ENCODE measurements around the gene PRR27. TPM values are rescaled to one million over a fixed set of nuclear protein-coding genes. Genes with fewer than 3 reads are reported as not detected.

The PRR27 gene
- total RNA-seq, result not detected
- polyA plus RNA-seq, result not detected

DNA sequence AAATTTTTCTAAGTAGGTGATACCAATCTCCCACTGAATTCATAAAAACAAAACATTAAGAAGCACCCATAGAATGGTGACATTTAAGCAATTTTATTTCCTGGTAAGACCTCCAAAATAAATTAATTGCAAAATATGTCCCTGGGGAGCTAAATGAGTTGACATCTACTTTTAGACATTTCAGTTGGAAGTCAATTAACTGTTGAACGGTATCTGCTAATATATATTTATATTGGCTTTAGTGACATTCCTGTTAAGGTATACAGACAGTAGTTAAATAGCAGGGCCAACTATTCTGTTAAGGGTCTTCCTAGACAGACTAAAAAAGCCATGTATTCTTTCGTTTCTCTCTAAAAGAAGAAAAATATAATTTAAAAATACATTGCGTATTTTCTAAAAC, at the start of gene PRR27:
Gene PRR27 (plus strand): TSS at position 301 of the 400 bp plus-strand sequence. CDS start 139 bp downstream, outside the sequence.
- Mint-ChIP-seq H3K4me3 (no peak within 1 kb of the TSS), H3K27ac (no peak within 1 kb of the TSS), H3K27me3 (no peaks in the 10 kb centered on the region), H3K9me3 (no peaks in the 10 kb centered on the region), H3K36me3 (no peaks in the 10 kb centered on the region), H3K4me1 (no peaks in the 10 kb centered on the region)
- no peaks in the 10 kb centered on the region for H3K27me3 ChIP-seq (ENCODE audit: insufficient read depth, low read length)
- no peak within 1 kb of the TSS for H3K27ac ChIP-seq (ENCODE audit: low read depth, low read length)
- POLR2A ChIA-PET (ENCODE audit: partially characterized antibody), result no interaction called here
- H3K4me1 ChIP-seq (ENCODE audit: insufficient read depth, low read length), result no peaks in the 10 kb centered on the region
- H3K9me3 ChIP-seq (ENCODE audit: control insufficient read depth in 1 of 2, low read length in 2 of 2), result no peaks in the 10 kb centered on the region
- H3K4me3 ChIP-seq (ENCODE audit: low read length in 2 of 2), result no peak within 1 kb of the TSS
- H3K36me3 ChIP-seq (ENCODE audit: insufficient read depth, low read length), result no peaks in the 10 kb centered on the region
- CTCF ChIA-PET (ENCODE audit: partially characterized antibody), result no interaction called here
- DNase-seq, result no peak
- intact Hi-C loops (cut with micrococcal nuclease), result no loop called here

DNA sequence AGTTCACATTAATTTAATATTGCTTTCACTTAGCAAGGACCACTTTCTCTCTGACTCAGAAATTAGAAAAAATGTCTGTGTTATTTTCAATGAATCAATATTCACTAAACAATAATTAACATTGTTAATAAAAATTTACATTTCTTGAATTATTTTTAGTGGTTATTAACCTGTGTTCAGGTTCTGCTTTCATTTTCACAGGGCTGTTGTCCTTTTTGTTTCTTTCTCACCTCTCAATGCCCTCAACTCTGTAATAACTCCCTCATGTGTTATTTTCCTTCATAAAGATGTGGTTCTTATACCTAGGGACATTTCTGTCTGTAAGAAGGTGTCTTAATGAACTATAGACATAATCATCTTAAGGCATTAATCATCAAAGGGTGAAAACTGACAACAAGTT, 43.1 kb upstream of the PRR27 start:
- Mint-ChIP-seq H3K27me3 (no peaks in the 10 kb centered on the region), H3K9me3 (peaks cover 0 to 3% (median 0%) of the 10 kb centered on the region in 8 donors), H3K36me3 (no peaks in the 10 kb centered on the region), H3K27ac (no peak overlapping the region), H3K4me3 (no peak overlapping the region), H3K4me1 (no peaks in the 10 kb centered on the region)
- Histone ChIP-seq H3K36me3 (ENCODE audit: insufficient read depth, low read length) (no peaks in the 10 kb centered on the region), H3K4me3 (ENCODE audit: low read length in 2 of 2) (no peak overlapping the region), H3K27me3 (ENCODE audit: insufficient read depth, low read length) (no peaks in the 10 kb centered on the region), H3K4me1 (ENCODE audit: insufficient read depth, low read length) (no peaks in the 10 kb centered on the region), H3K9me3 (ENCODE audit: control insufficient read depth in 1 of 2, low read length in 2 of 2) (no peaks in the 10 kb centered on the region), H3K27ac (ENCODE audit: low read depth, low read length) (no peak overlapping the region)
- ChIA-PET POLR2A (ENCODE audit: partially characterized antibody) (no interaction called here), CTCF (ENCODE audit: partially characterized antibody) (no interaction called here)
- intact Hi-C loops (cut with micrococcal nuclease), result no loop called here
- DNase-seq, result no peak

DNA sequence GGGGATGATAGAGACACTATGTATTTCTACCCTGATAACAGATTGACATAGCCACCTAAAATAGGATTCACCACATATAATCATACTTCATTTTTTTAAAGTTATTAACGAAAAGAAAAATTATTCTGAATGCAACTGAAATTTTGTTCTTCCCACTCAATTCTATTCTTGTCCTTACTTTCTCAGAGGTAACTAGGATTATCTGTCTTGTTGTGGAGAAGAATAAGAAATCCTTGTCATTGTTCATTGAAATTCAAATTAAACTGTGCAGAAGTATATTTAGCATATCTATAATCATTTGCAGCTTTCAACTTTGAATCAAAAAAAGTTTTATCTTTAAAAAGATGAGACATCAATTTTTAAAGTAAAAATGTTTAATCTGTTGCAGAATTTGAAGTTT, 40.4 kb upstream of the PRR27 start:
- Histone ChIP-seq H3K36me3 (ENCODE audit: insufficient read depth, low read length) (no peaks in the 10 kb centered on the region), H3K27me3 (ENCODE audit: insufficient read depth, low read length) (no peaks in the 10 kb centered on the region), H3K9me3 (ENCODE audit: control insufficient read depth in 1 of 2, low read length in 2 of 2) (no peaks in the 10 kb centered on the region), H3K4me1 (ENCODE audit: insufficient read depth, low read length) (no peaks in the 10 kb centered on the region), H3K27ac (ENCODE audit: low read depth, low read length) (no peak overlapping the region), H3K4me3 (ENCODE audit: low read length in 2 of 2) (no peak overlapping the region)
- no peak for DNase-seq
- intact Hi-C loops (cut with micrococcal nuclease), result no loop called here
- H3K27me3 Mint-ChIP-seq, result no peaks in the 10 kb centered on the region
- POLR2A ChIA-PET (ENCODE audit: partially characterized antibody), result no interaction called here
- H3K36me3 Mint-ChIP-seq, result no peaks in the 10 kb centered on the region
- CTCF ChIA-PET (ENCODE audit: partially characterized antibody), result no interaction called here
- H3K4me3 Mint-ChIP-seq, result no peak overlapping the region
- H3K9me3 Mint-ChIP-seq, result peaks cover 0 to 5% (median 2%) of the 10 kb centered on the region in 8 donors
- no peaks in the 10 kb centered on the region for H3K4me1 Mint-ChIP-seq
- H3K27ac Mint-ChIP-seq, result no peak overlapping the region

DNA sequence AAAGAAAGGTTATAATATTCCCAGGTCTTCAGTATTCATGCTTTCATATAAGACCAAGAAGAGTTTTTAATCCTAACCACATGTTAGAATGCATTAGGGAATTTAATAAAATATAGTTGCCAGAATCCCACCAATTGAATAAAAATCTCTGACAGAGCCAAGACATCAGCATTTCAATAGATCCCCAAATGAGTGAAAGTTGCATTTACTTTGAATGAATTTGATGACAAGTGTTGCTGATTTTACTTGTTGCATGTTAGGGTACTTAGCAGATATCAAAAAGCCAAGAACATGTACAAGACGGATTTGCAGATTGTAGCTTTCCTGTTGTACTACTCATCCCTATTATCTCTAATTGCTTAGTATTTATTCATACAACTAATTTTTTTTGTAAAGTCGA, 39.9 kb upstream of the PRR27 start:
- no peak for DNase-seq
- Mint-ChIP-seq H3K27ac (no peak overlapping the region), H3K4me1 (no peaks in the 10 kb centered on the region), H3K4me3 (no peak overlapping the region), H3K36me3 (no peaks in the 10 kb centered on the region), H3K27me3 (no peaks in the 10 kb centered on the region), H3K9me3 (peaks cover 0 to 5% (median 2%) of the 10 kb centered on the region in 8 donors)
- no peak overlapping the region for H3K27ac ChIP-seq (ENCODE audit: low read depth, low read length)
- H3K4me1 ChIP-seq (ENCODE audit: insufficient read depth, low read length), result no peaks in the 10 kb centered on the region
- ChIA-PET CTCF (ENCODE audit: partially characterized antibody) (no interaction called here), POLR2A (ENCODE audit: partially characterized antibody) (no interaction called here)
- no peaks in the 10 kb centered on the region for H3K9me3 ChIP-seq (ENCODE audit: control insufficient read depth in 1 of 2, low read length in 2 of 2)
- H3K36me3 ChIP-seq (ENCODE audit: insufficient read depth, low read length), result no peaks in the 10 kb centered on the region
- intact Hi-C loops (cut with micrococcal nuclease), result no loop called here
- no peaks in the 10 kb centered on the region for H3K27me3 ChIP-seq (ENCODE audit: insufficient read depth, low read length)
- no peak overlapping the region for H3K4me3 ChIP-seq (ENCODE audit: low read length in 2 of 2)

DNA sequence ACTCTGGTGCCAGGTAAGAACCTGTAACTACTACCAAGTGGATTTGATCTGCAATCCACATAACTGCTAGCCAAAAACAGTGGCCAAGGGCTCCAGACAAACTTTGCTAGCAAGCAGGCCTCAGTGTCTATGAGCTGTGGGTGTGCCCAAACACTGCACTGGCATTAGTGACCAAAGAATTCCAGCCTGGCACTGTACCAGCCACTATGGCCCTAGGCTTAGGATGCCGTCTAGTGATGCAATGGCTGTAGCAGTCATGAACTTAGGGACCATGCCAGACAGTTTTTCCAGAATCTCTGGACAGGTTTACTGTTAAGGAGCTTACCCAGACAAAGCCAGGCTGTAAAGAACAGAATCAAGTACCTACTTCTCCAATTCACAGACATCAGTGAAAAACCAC, 33.7 kb upstream of the PRR27 start:
- ChIA-PET POLR2A (ENCODE audit: partially characterized antibody) (no interaction called here), CTCF (ENCODE audit: partially characterized antibody) (no interaction called here)
- intact Hi-C loops (cut with micrococcal nuclease), result no loop called here

DNA sequence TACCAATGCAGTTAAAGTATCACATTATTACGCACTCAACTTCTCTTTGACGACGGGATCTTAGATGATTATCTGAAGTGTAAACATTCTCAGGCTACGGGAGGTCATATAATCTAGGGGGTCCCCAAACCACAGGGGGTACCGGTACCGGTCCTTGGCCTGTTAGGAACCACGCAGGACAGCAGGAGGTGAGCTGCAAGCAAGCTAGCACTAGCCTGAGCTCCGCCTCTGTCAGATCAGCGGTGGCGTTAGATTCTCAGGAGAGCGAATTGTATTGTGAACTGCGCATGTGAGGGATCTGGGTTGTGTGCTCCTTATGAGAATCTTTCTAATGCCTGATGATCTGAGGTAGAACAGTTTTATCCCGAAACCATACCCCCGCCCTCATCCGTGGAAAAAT, 20.6 kb upstream of the PRR27 start:
- H3K4me3 Mint-ChIP-seq, result no peak overlapping the region
- H3K9me3 ChIP-seq (ENCODE audit: control insufficient read depth in 1 of 2, low read length in 2 of 2), result no peaks in the 10 kb centered on the region
- intact Hi-C loops (cut with micrococcal nuclease), result loop anchor here (2.0 kb wide), 1 partner anchor 55 kb away; no protein-coding TSS in a partner anchor
- no peaks in the 10 kb centered on the region for H3K27me3 ChIP-seq (ENCODE audit: insufficient read depth, low read length)
- H3K27ac ChIP-seq (ENCODE audit: low read depth, low read length), result no peak overlapping the region
- ChIA-PET CTCF (ENCODE audit: partially characterized antibody) (no interaction called here), POLR2A (ENCODE audit: partially characterized antibody) (no interaction called here)
- H3K4me3 ChIP-seq (ENCODE audit: low read length in 2 of 2), result no peak overlapping the region
- H3K27ac Mint-ChIP-seq, result no peak overlapping the region
- H3K9me3 Mint-ChIP-seq, result peaks cover 0 to 4% (median 0%) of the 10 kb centered on the region in 8 donors
- H3K4me1 Mint-ChIP-seq, result no peaks in the 10 kb centered on the region
- H3K4me1 ChIP-seq (ENCODE audit: insufficient read depth, low read length), result no peaks in the 10 kb centered on the region
- no peak for DNase-seq
- H3K27me3 Mint-ChIP-seq, result no peaks in the 10 kb centered on the region
- H3K36me3 Mint-ChIP-seq, result no peaks in the 10 kb centered on the region
- H3K36me3 ChIP-seq (ENCODE audit: insufficient read depth, low read length), result no peaks in the 10 kb centered on the region

More for the DNA sequence above, 33.7 kb upstream of the PRR27 start:
- Histone ChIP-seq H3K4me1 (ENCODE audit: insufficient read depth, low read length) (no peaks in the 10 kb centered on the region), H3K36me3 (ENCODE audit: insufficient read depth, low read length) (no peaks in the 10 kb centered on the region), H3K27me3 (ENCODE audit: insufficient read depth, low read length) (no peaks in the 10 kb centered on the region), H3K4me3 (ENCODE audit: low read length in 2 of 2) (no peak overlapping the region), H3K9me3 (ENCODE audit: control insufficient read depth in 1 of 2, low read length in 2 of 2) (no peaks in the 10 kb centered on the region), H3K27ac (ENCODE audit: low read depth, low read length) (no peak overlapping the region)
- H3K9me3 Mint-ChIP-seq, result peaks cover 2 to 5% (median 4%) of the 10 kb centered on the region in 8 donors
- no peaks in the 10 kb centered on the region for H3K4me1 Mint-ChIP-seq
- H3K36me3 Mint-ChIP-seq, result no peaks in the 10 kb centered on the region
- H3K27me3 Mint-ChIP-seq, result no peaks in the 10 kb centered on the region
- no peak for DNase-seq
- no peak overlapping the region for H3K4me3 Mint-ChIP-seq
- H3K27ac Mint-ChIP-seq, result no peak overlapping the region

DNA sequence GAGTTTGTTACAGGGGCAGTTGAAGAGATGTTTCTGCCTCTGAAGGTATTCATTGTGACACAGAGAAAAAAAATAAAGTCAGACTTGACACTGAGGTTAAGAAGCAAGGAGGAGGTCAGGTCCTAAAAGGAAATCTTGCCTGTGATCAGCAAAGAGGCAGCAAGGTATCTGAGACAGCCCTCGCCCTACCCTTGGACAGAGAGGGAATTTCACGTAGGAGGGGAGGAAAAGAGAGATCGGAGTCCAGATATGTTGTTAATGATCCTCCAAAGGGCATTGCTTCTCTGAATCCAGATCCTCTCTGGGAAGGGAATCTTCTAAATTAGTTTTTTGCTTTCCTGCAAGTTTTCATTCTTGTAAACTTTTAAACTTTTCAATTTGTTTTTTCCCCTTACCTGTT, 15.3 kb upstream of the PRR27 start:
- H3K4me3 ChIP-seq (ENCODE audit: low read length in 2 of 2), result no peak overlapping the region
- ChIA-PET CTCF (ENCODE audit: partially characterized antibody) (no interaction called here), POLR2A (ENCODE audit: partially characterized antibody) (no interaction called here)
- intact Hi-C loops (cut with micrococcal nuclease), result no loop called here
- no peaks in the 10 kb centered on the region for H3K36me3 ChIP-seq (ENCODE audit: insufficient read depth, low read length)
- Mint-ChIP-seq H3K27me3 (no peaks in the 10 kb centered on the region), H3K36me3 (no peaks in the 10 kb centered on the region), H3K27ac (no peak overlapping the region), H3K4me3 (no peak overlapping the region), H3K4me1 (no peaks in the 10 kb centered on the region), H3K9me3 (peaks cover 0 to under 1% (median 0%) of the 10 kb centered on the region in 8 donors)
- H3K27me3 ChIP-seq (ENCODE audit: insufficient read depth, low read length), result no peaks in the 10 kb centered on the region
- H3K4me1 ChIP-seq (ENCODE audit: insufficient read depth, low read length), result no peaks in the 10 kb centered on the region
- DNase-seq, result no peak
- no peaks in the 10 kb centered on the region for H3K9me3 ChIP-seq (ENCODE audit: control insufficient read depth in 1 of 2, low read length in 2 of 2)
- H3K27ac ChIP-seq (ENCODE audit: low read depth, low read length), result no peak overlapping the region

DNA sequence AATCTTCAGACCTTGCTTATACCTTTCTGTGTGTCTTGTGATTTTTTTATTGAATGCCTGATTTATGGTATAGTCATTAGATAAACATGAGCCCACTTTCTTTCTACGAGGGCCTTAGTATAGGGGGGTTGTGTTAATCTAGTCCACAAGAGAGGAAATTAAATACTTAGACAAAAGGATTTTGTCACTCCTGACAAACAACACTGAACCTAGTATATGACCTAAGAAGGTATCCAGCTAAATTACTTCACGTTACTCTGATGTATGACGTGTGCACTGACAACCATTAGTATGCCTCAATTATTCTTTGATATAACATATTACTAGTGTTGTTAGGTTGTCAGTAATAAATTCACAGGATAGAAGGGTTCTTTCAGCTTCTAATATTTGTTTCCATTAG, 2.8 kb upstream of the PRR27 start:
- H3K27me3 ChIP-seq (ENCODE audit: insufficient read depth, low read length), result no peaks in the 10 kb centered on the region
- no peaks in the 10 kb centered on the region for H3K36me3 ChIP-seq (ENCODE audit: insufficient read depth, low read length)
- POLR2A ChIA-PET (ENCODE audit: partially characterized antibody), result no interaction called here
- Mint-ChIP-seq H3K4me1 (no peaks in the 10 kb centered on the region), H3K4me3 (no peak overlapping the region), H3K36me3 (no peaks in the 10 kb centered on the region), H3K27ac (no peak overlapping the region), H3K27me3 (no peaks in the 10 kb centered on the region), H3K9me3 (no peaks in the 10 kb centered on the region)
- CTCF ChIA-PET (ENCODE audit: partially characterized antibody), result no interaction called here
- no peak for DNase-seq
- no peak overlapping the region for H3K4me3 ChIP-seq (ENCODE audit: low read length in 2 of 2)
- intact Hi-C loops (cut with micrococcal nuclease), result no loop called here
- no peak overlapping the region for H3K27ac ChIP-seq (ENCODE audit: low read depth, low read length)
- H3K4me1 ChIP-seq (ENCODE audit: insufficient read depth, low read length), result no peaks in the 10 kb centered on the region
- H3K9me3 ChIP-seq (ENCODE audit: control insufficient read depth in 1 of 2, low read length in 2 of 2), result no peaks in the 10 kb centered on the region
